H1 (cell line): ENCODE results near the gene ATXN2.

Experiments used
- BCL11A ChIP-seq, 2 experiments: IDR thresholded peaks; one replicate each; pipeline ENCODE4 v1.6.1; 2011; ENCODE audit warnings: low read depth in 2 of 2, low read length in 2 of 2, mild to moderate bottlenecking in 2 of 2
- EP300 ChIP-seq, 2 experiments: IDR thresholded peaks; 1 replicate in 1 of 2; 2 replicates in 1 of 2; pipeline ENCODE4 v1.6.1; 2011 to 2012; ENCODE audit warnings: low read depth in 2 of 2, low read length in 2 of 2, mild to moderate bottlenecking in 2 of 2, borderline replicate concordance in 1 of 2, inconsistent platforms in 1 of 2, moderate library complexity in 1 of 2
- FOSL1 ChIP-seq: IDR thresholded peaks from 2 replicates; pipeline ENCODE4 v1.6.1; 2011; ENCODE audit warnings: mild to moderate bottlenecking, low read depth, low read length, moderate library complexity; ENCODE audit not compliant: insufficient read depth
- GTF2F1 ChIP-seq: IDR thresholded peaks from 2 replicates; pipeline ENCODE4 v1.6.1; 2012; ENCODE audit warnings: low read depth, low read length, improper control_type of control experiment, borderline replicate concordance
- MAX ChIP-seq: IDR thresholded peaks from 2 replicates; pipeline ENCODE4 v1.6.1; 2012; ENCODE audit warnings: inconsistent platforms
- POLR2A ChIP-seq, 2 experiments: IDR thresholded peaks; 1 replicate in 1 of 2; 2 replicates in 1 of 2; pipeline ENCODE4 v1.6.1; 2011; ENCODE audit warnings: low read depth in 2 of 2, low read length in 2 of 2, mild to moderate bottlenecking in 2 of 2; ENCODE audit errors: control extremely low read depth in 1 of 2
- TAF1 ChIP-seq: IDR thresholded peaks from 2 replicates; pipeline ENCODE4 v1.6.1; 2011; ENCODE audit warnings: mild to moderate bottlenecking, low read depth, low read length
- TEAD4 ChIP-seq: IDR thresholded peaks from 2 replicates; pipeline ENCODE4 v1.6.1; 2012; ENCODE audit warnings: low read depth, low read length, inconsistent platforms, mixed read lengths
- ZNF274 ChIP-seq: IDR thresholded peaks from 2 replicates; pipeline ENCODE4 v1.7.0; 2012; ENCODE audit warnings: low read length, borderline replicate concordance; ENCODE audit errors: extremely low read depth
- TF ChIP-seq, protein P1 (sequence below), 3 experiments: IDR thresholded peaks; 1 replicate in 2 of 3; 2 replicates in 1 of 3; pipeline versions ENCODE4 v1.5.1 to v1.6.1; 2011; ENCODE audit warnings: low read length in 3 of 3, mild to moderate bottlenecking in 3 of 3, inconsistent platforms in 2 of 3, low read depth in 1 of 3, moderate library complexity in 1 of 3; ENCODE audit not compliant: insufficient read depth in 1 of 3; ENCODE audit errors: control extremely low read depth in 1 of 3

DNA sequence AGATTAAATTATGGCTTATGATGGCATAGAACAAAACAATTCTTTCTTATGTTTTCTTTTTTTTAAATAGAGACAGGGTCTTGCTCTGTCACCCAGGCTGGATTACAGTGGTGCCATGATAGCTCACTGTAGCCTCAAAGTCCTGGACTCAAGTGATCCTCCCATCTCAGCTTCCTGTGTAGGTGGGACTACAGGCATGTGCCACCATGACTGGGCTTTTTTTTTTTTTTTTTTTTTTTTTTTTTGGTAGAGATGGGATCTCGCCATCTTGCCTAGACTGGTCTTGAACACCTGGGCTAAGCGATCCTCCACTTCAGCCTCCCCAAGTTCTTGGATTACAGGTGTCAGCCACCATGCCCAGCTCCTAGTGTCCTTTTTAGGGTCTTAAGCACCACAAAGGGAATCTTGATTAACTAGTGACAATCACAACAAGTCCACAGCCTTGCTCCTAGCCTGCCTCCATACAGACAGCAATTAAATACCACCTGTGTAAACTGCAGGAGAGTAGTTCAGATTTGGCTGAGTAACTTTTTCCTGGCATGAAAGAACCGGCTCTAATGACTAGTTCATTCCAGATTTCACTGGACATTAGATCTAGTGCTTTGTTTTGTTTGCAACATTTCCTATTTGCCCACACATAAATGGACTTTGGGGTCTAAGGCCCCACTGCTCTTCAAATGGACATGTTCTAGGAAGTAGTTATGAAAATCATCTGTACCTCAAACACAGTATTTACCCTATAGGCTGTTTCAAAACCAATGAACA is 131.8 kb downstream of the ATXN2 start:
- TF ChIP-seq FOSL1 (no peak), TAF1 (no peak), EP300 (IDR thresholded peaks at IDR 0.05; ENCODE audit: borderline replicate concordance in 1 of 2, low read depth in 2 of 2, low read length in 2 of 2) (no peak), POLR2A (IDR thresholded peaks at IDR 0.05; ENCODE audit: control extremely low read depth in 1 of 2, low read depth in 2 of 2, low read length in 2 of 2) (no peak), GTF2F1 (no peak), ZNF274 (no peak), TEAD4 (no peak), MAX (no peak), BCL11A (IDR thresholded peaks at IDR 0.05; ENCODE audit: low read depth in 2 of 2, low read length in 2 of 2) (no peak)
- TF ChIP-seq, protein P1, sequence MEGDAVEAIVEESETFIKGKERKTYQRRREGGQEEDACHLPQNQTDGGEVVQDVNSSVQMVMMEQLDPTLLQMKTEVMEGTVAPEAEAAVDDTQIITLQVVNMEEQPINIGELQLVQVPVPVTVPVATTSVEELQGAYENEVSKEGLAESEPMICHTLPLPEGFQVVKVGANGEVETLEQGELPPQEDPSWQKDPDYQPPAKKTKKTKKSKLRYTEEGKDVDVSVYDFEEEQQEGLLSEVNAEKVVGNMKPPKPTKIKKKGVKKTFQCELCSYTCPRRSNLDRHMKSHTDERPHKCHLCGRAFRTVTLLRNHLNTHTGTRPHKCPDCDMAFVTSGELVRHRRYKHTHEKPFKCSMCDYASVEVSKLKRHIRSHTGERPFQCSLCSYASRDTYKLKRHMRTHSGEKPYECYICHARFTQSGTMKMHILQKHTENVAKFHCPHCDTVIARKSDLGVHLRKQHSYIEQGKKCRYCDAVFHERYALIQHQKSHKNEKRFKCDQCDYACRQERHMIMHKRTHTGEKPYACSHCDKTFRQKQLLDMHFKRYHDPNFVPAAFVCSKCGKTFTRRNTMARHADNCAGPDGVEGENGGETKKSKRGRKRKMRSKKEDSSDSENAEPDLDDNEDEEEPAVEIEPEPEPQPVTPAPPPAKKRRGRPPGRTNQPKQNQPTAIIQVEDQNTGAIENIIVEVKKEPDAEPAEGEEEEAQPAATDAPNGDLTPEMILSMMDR (IDR thresholded peaks at IDR 0.05; ENCODE audit: control extremely low read depth in 1 of 3, insufficient read depth in 1 of 3, low read depth in 1 of 3, low read length in 3 of 3) = no peak
